Neural crest cell (in vitro differentiated cells): ENCODE measurements around the gene CECR2. TPM values are rescaled to one million over a fixed set of nuclear protein-coding genes. Genes with fewer than 3 reads are reported as not detected.

ENCODE experiments used
- DNase-seq: peaks from one replicate; pipeline ENCODE4 v3.0.0; 2021; ENCODE audit warnings: low read depth, mixed read lengths, low spot score
- H3K27ac Mint-ChIP-seq: one replicate; pipeline ENCODE4 v1.8.0; 2021; ENCODE audit warnings: mild to moderate bottlenecking, mixed read lengths; ENCODE audit not compliant: unreplicated experiment
- H3K27me3 Mint-ChIP-seq: 2 replicates; pipeline ENCODE4 v1.8.0; 2021; ENCODE audit warnings: low read depth, mild to moderate bottlenecking, mixed read lengths
- H3K36me3 Mint-ChIP-seq: 2 replicates; pipeline ENCODE4 v1.8.0; 2021; ENCODE audit warnings: low read depth, mild to moderate bottlenecking, mixed read lengths
- H3K4me1 Mint-ChIP-seq: 2 replicates; pipeline ENCODE4 v1.8.0; 2021; ENCODE audit warnings: mixed read lengths
- H3K4me3 Mint-ChIP-seq: one replicate; pipeline ENCODE4 v1.8.0; 2021; ENCODE audit warnings: mild to moderate bottlenecking, mixed read lengths
- H3K9me3 Mint-ChIP-seq: 2 replicates; pipeline ENCODE4 v1.8.0; 2021; ENCODE audit warnings: mixed read lengths
- total RNA-seq: library from RNA; stranded (reverse); gene quantifications from 2 replicates; pipeline ENCODE4 v1.2.1, GENCODE V29; 2021
- TF ChIP-seq, protein P1 (sequence below): fragments of 200-600 bp; sonication (generic); conservative IDR thresholded peaks from 2 replicates; pipeline ENCODE4 v1.5.0; 2021; ENCODE audit warnings: antibody characterized with exemption, mild to moderate bottlenecking

CECR2 gene
- total RNA-seq, 1 donor from 2014 or later: 32.8 TPM

DNA sequence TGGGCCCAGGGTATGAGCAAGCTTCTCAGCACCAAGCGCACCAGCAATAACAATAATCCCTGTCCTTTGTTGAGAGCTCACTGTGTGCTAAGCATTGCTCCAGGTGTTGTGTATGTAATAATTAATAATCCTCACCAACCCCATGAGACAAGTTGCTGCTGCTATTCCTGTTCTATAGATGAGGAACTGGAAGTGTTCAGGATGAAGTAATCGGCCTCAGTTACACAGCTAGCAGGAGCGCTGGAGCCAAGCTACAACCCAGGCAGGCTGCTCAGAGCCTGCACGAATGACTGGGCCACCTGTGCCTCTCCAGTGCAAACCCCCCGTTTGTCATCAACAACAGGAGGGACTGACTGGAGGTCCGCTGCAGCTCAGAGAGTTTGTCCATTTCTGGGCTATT, 35.2 kb upstream of the CECR2 start:
- Mint-ChIP-seq H3K27me3 (peaks cover 1% of the 10 kb centered on the region), H3K27ac (peak overlapping the region; percentile 40), H3K4me1 (peaks cover 10% of the 10 kb centered on the region), H3K9me3 (no peaks in the 10 kb centered on the region), H3K4me3 (no peak overlapping the region), H3K36me3 (no peaks in the 10 kb centered on the region)
- DNase-seq: no peak
- TF ChIP-seq, protein P1, sequence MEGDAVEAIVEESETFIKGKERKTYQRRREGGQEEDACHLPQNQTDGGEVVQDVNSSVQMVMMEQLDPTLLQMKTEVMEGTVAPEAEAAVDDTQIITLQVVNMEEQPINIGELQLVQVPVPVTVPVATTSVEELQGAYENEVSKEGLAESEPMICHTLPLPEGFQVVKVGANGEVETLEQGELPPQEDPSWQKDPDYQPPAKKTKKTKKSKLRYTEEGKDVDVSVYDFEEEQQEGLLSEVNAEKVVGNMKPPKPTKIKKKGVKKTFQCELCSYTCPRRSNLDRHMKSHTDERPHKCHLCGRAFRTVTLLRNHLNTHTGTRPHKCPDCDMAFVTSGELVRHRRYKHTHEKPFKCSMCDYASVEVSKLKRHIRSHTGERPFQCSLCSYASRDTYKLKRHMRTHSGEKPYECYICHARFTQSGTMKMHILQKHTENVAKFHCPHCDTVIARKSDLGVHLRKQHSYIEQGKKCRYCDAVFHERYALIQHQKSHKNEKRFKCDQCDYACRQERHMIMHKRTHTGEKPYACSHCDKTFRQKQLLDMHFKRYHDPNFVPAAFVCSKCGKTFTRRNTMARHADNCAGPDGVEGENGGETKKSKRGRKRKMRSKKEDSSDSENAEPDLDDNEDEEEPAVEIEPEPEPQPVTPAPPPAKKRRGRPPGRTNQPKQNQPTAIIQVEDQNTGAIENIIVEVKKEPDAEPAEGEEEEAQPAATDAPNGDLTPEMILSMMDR: no peak

DNA sequence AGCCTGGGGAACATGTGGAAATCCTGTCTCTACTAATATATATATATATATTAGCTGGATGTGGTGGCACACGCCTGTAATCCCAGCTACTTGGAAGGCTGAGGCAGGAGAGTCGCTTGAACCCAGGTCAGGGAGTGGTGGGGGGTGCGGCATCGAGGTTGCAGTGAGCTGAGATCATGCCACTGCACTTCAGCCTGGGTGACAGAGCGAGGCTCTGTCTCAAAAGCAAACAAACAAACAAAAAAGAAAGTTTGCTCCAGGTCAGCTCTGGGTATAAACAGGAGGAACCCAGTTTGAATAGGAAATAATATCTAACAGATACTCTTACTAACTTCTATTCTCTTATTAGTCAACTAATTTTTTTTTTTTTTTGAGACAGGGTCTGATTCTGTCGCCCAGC, 34.3 kb upstream of the CECR2 start:
- Mint-ChIP-seq H3K27ac (no peak overlapping the region), H3K27me3 (peaks cover 4% of the 10 kb centered on the region), H3K36me3 (no peaks in the 10 kb centered on the region), H3K4me1 (peaks cover 10% of the 10 kb centered on the region), H3K9me3 (no peaks in the 10 kb centered on the region), H3K4me3 (no peak overlapping the region)
- TF ChIP-seq, protein P1: no peak
- no peak for DNase-seq

DNA sequence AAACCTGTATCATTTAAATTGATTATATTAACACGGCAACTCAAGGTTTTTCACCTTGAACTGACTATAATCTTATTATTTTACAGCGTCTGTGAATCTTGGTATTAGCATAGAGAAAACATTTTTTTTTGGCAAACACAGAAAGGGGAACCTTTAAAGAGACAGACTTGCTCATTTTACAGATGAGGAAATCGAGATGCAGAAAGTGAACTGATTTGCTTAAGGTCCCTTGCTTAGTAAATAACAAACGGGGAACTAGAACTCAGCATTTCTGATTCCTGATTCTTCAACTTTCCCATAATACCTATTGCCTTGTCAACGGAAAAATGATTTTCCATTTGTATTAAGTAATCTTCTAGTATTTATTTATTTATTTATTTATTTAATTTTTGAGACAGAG, 33.2 kb upstream of the CECR2 start:
- H3K4me1 Mint-ChIP-seq: peaks cover 10% of the 10 kb centered on the region
- TF ChIP-seq, protein P1: no peak
- no peaks in the 10 kb centered on the region for H3K9me3 Mint-ChIP-seq
- no peak for DNase-seq
- no peak overlapping the region for H3K27ac Mint-ChIP-seq
- H3K27me3 Mint-ChIP-seq: peaks cover 4% of the 10 kb centered on the region
- no peaks in the 10 kb centered on the region for H3K36me3 Mint-ChIP-seq
- H3K4me3 Mint-ChIP-seq: no peak overlapping the region

DNA sequence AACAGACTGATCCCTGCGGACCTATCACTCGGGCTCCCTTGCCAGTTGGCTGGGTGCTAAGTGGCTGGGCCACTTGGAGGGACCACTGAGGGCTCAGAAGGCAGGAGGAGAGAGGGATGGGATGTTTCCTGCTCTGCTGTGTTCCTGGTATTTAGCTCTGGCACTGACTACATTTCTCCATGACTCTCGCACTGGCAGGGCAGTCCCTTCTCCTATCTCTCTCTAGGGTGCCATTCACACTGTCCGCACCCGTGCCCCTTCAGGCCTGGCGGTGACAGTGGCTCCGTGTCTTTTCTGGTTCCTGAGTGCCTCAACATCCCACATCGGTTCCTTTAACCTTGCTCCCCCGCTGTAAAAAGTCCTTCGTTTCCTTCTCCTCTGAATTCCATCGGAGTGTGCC, 31.6 kb upstream of the CECR2 start:
- DNase-seq: no peak
- H3K4me1 Mint-ChIP-seq: peaks cover 4% of the 10 kb centered on the region
- no peak overlapping the region for H3K4me3 Mint-ChIP-seq
- no peaks in the 10 kb centered on the region for H3K9me3 Mint-ChIP-seq
- TF ChIP-seq, protein P1: no peak
- H3K36me3 Mint-ChIP-seq: no peaks in the 10 kb centered on the region
- H3K27ac Mint-ChIP-seq: no peak overlapping the region
- H3K27me3 Mint-ChIP-seq: peaks cover 4% of the 10 kb centered on the region

DNA sequence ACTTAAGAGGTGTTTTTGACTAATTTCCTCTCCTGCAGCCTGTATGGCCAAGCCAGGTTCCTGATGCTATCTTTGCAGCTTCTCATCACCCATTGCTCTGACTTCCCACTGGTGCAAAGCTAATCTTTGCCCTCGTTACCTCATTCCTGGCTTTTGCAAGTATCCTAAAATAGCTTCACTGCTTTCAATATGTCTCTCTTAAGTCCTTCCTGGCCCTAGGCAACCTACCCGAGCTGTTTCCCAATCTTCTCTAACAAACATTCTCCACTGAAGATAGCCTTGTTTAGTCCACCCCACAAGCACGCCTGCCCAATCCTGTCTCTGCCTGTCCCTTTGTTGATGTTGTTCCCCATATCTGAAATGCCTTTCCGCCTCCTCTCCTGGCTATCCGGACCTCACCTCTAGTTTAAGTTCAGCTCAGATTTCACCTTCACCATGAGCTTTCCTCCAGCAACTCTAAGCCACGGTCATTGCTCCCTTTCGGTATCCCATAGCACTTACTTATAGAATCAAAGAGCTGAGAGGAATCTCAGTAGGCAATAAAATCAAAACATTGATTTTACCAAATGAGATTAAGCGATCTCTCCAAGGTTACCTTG, 30.1 kb upstream of the CECR2 start:
- Mint-ChIP-seq H3K27ac (peak overlapping the region; percentile 0), H3K4me1 (peaks cover 4% of the 10 kb centered on the region), H3K9me3 (no peaks in the 10 kb centered on the region), H3K27me3 (peaks cover 4% of the 10 kb centered on the region), H3K36me3 (no peaks in the 10 kb centered on the region), H3K4me3 (no peak overlapping the region)
- TF ChIP-seq, protein P1: no peak
- no peak for DNase-seq
